HG03460 (cell line): ENCODE results near the gene NR3C1.

Experiments used
- ATAC-seq: cut with Tn5 transposase; IDR thresholded peaks from one replicate; pipeline ENCODE4 v1.9.1; 2021; ENCODE audit not compliant: unreplicated experiment

NR3C1 gene

DNA sequence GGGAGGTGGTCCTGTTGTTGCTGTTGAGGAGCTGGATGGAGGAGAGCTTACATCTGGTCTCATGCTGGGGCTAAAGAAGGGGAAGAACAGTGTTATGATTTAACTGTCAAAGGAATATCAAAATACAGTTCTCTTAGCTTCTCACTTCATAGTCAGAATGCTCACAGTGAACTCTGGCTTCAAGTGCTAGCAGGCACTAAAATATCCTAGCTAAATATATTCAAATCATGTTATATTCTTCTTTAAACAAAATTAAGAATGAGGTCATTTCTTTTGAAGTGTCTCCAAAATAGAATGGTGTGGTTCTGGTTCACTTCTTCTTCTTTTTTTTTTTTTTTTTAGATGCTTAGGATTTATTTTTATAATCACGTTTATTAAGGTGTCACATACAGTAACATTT is 89.4 kb downstream of the NR3C1 start:
- ATAC-seq = no peak

- ATAC-seq = no peak
Measured at GRCh38 chr5:143313298-143313852, 90.1 kb downstream of the NR3C1 start.

DNA sequence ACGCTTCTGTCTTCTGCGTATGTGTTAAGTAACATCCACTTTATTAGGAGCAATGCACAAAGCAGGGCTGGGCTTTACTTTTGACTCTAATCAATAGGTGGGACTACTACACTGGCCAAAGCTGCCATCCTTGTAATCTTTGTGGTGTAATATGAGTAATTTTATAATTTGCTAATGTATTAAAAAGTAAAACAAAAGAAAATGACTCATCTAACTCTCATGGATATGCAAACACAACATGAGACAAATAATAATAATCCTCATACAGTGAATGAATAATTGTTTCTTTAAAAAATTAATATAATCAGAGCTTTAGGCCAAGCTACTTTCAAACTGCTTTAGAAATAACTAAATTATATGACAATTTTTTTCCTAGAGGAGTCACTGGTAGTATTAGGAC is 90.7 kb downstream of the NR3C1 start:
- no peak for ATAC-seq

- ATAC-seq = no peak
Measured at GRCh38 chr5:143311955-143312354, 91.5 kb downstream of the NR3C1 start.

- ATAC-seq = no peak
Measured at GRCh38 chr5:143311428-143311827, 92.1 kb downstream of the NR3C1 start.

- ATAC-seq = no peak
Measured at GRCh38 chr5:143309661-143310431, 93.6 kb downstream of the NR3C1 start.

DNA sequence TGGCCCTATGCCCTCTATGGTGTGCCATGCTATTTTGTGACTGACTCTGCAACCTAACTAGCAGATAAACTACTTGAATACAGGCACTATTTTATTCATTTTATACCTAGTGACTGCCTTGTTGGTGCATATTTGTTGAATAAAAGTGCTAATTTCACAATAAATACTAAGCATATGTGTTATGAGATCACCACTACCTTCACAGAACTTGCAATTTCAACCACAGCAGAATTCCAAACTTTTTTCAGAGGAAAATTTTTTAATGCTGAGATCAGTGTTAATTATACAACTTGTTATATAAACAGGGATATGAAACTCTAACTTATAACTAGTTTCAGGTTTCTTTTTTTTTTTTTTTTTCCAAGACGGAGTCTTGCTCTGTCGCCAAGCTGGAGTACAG is 94.8 kb downstream of the NR3C1 start:
- ATAC-seq = no peak

GRCh38 chr5:143306040-143306439 is 97.4 kb downstream of the NR3C1 start:
- no peak for ATAC-seq

DNA sequence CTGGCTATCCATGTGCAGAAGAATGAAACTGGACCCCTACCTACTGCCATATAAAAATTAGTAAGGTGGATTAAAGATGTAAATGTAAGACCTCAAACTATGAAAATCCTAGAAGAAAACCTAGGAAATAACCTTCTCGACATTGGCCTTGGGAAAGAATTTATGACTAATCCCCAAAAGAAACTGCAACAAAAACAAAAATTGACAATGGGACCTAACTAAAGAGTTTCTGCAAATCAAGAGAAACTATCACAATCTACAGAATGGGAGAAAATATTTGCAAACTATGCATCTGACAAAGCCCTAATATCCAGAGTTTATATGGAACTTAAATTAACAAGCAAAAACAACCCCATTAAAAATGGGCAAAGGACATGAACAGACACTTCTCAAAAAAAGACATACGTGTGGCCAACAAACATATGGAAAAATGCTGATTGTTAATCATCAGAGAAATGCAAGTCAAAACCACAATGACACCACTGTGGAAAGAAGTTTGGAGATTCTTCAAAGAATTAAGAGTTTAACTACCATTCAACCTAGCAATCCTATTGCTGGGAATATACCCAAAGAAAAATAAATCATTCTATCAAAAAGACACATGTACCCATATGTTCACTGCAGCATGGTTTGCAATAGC is 98.5 kb downstream of the NR3C1 start:
- ATAC-seq = no peak

DNA sequence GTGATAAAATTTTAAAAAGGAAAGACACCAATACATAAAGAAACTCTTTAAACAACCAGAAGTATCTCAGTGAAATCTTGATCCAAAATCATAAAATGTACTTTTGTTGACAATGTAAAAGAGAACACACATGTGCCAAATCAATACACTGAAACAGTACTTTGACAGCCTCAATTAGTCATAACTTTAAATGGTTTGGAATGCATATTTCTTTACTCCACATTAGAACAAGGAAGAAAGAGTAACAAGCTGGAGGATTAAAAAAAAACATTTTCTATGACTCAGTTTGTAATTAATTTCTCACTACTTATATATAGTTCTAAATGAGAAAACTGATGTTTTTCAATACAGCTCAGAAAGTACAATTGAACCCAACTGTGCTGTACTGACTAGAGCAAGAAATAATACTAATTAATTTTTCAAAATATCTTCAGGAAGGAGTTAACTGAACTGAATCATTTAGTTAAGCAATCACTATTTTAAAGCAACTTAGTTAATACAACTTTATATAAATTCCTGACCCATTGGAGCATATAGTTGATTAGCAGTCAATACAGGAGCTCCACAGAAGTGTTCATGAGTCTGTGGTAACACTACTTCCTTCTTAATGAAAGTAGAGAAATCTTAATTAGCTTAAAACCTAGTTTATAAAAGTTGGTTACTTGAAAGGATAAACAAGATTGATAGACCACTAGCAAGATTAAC is 101.0 kb downstream of the NR3C1 start:
- ATAC-seq = no peak

- no peak for ATAC-seq
Measured at GRCh38 chr5:143297756-143298155, 105.7 kb downstream of the NR3C1 start.

GRCh38 chr5:143290125-143290524 is 113.4 kb downstream of the NR3C1 start:
- ATAC-seq = no peak

DNA sequence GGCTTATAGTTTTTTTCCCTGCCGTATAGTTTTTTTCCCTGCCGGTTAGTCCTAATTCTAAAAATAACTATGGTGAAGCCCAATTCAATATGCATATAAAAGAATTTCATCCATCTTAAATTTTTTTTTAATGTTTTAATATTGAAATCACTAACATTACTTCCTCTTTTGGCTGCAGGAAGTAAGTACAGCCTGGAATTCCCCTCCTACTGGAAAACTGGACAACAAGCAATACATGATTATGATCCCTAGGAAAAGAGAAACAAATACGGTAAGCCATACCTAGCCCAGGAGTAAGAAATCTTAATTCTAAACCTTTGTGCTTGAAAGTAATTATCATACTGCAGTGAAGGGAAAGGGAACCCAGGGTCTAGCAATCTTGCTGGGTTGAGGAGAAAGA is 119.0 kb downstream of the NR3C1 start:
- ATAC-seq = no peak

DNA sequence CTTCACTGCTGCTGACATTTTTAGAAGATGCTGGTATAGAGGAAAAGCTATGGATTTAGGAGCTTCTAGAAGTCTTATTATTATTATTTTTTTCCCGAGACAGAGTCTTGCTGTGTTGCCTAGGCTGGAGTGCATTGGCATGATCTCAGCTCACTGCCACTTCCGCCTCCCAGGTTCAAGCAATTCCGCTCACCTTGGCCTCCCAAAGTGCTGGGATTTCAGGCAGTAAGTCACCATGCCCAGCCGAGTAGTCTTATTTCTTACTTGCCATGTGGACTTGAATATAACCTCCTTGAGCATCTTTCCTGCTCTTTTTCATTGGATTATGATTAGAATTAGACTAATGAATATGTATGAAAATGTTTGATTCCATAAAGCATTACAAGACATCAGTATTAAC is 119.5 kb downstream of the NR3C1 start:
- no peak for ATAC-seq

DNA sequence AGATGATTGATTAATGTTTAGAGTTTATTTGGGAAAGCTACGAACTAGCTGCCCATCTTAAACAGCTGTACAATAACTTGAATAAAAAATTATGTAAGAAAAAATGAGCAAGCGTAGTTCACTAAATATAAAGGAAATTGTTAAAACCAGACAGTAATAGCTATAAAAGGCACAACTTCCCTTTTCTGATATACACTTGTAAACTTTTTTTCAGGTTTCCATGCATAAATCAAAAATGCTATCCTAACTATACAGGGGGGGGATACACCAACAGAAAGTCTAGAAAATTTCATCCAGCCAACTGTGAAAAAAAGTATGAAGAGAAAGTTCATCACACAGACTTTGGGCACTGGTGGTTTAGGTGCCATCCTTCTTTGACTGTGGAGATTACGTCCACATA is 122.3 kb downstream of the NR3C1 start:
- ATAC-seq = no peak

DNA sequence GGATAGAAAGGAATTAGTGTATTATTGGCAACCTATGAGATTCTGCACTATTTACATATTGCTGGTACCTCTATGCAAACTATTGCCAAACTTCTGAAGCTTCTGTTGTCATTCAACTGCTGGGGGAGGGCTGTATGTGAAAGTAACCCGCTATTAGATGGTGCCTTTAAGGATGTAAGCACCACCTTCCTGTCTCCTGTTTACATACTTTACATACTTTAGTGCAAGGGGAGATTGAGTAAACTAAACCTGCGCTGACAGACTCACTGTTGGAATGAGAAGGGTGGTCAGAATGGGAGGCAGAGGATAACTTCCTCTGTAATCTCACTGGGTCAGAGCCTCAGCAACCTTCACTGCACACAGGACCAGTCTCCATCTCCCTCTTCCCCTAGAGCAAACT is 123.8 kb downstream of the NR3C1 start:
- ATAC-seq = no peak

GRCh38 chr5:143277536-143277935 is 126.0 kb downstream of the NR3C1 start:
- no peak for ATAC-seq

- ATAC-seq = no peak
Measured at GRCh38 chr5:143275512-143276363, 127.7 kb downstream of the NR3C1 start.

DNA sequence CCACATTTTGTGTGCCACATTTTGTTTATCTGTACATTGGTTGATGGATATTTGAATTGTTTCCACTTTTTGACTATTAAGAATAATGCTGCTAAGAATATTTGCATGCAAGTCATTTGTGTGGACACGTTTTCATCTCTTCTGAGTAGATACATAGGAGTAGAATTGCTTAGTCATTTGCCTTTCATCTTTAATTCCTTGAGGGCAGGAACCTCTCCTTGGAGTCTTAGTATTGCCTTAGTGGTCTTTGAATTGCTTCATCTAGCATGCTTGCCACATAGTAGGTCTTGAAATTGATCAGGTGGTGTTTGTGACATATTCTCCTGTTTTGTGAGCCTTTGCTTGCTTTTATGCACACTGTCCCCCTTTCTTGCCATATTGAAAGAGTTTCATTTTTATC is 128.5 kb downstream of the NR3C1 start:
- ATAC-seq = no peak

GRCh38 chr5:143271431-143271830 is 132.1 kb downstream of the NR3C1 start:
- ATAC-seq = no peak

DNA sequence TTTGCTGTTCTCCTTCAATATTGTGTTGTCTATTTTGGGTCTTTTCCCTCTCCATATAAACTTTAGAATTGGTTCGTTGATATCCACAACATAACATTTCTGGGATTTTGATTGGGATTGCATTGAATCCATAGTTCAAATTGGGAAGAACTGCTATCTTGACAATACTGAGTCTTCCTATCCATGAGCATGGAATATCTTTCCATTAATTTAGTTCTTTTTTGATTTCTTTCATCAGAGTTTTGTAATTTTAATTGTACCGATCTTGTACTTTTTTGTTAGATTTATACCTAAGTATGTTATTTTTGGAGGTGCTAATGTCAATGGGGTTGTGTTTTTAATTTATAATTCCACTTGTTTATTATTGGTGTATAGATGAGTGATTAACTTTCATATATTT is 135.1 kb downstream of the NR3C1 start:
- no peak for ATAC-seq
